Gastroesophageal sphincter (tissue), 4 donors: Measurements from ENCODE around the gene GBE1. TPM values are rescaled to one million over a fixed set of nuclear protein-coding genes. Genes with fewer than 3 reads are reported as not detected.

Experiments
- ATAC-seq: fragments of 150-250 bp; one replicate; pipeline ENCODE4 v1.9.1; 2016; ENCODE audit warnings: mild to moderate bottlenecking, moderate library complexity
- H3K27ac ChIP-seq, 4 donors: fragments of 200-600 bp; sonication (generic) in 3 of 4; 1 replicate in 3 of 4; 2 replicates in 1 of 4; pipeline ENCODE4 v1.5.1; 2016 to 2019
- H3K27me3 ChIP-seq: fragments of 200-600 bp; sonication (generic); one replicate; pipeline ENCODE4 v1.5.1; 2019
- H3K36me3 ChIP-seq, 2 donors: fragments of 200-600 bp; sonication (generic); one replicate each; pipeline ENCODE4 v1.5.1; 2019; ENCODE audit warnings: control low read depth in 1 of 2
- H3K4me1 ChIP-seq, 3 donors: fragments of 200-600 bp; sonication (generic); 1 replicate in 2 of 3; 2 replicates in 1 of 3; pipeline ENCODE4 v1.5.1; 2016 to 2019; ENCODE audit warnings: control low read depth in 2 of 3
- H3K4me3 ChIP-seq, 2 donors: fragments of 200-600 bp; sonication (generic); one replicate each; pipeline ENCODE4 v1.5.1; 2019; ENCODE audit warnings: mild to moderate bottlenecking in 1 of 2, moderate library complexity in 1 of 2
- H3K9me3 ChIP-seq, 3 donors: fragments of 200-600 bp; sonication (generic); one replicate each; pipeline ENCODE4 v1.5.1; 2017 to 2019; ENCODE audit warnings: control low read depth in 2 of 3
- CTCF ChIP-seq, 4 experiments: fragments of 200-600 bp in 2 of 4; fragments of 450-650 bp in 2 of 4; sonication (generic) in 1 of 4; IDR thresholded peaks; one replicate each; pipeline ENCODE4 v1.5.1; 2017 to 2019; ENCODE audit warnings: antibody characterized with exemption in 4 of 4, mild to moderate bottlenecking in 2 of 4, moderate library complexity in 2 of 4
- EP300 ChIP-seq: sonication (generic); formaldehyde crosslinking; IDR thresholded peaks from one replicate; pipeline ENCODE4 v1.6.1; 2017; ENCODE audit warnings: antibody characterized with exemption, mild to moderate bottlenecking
- POLR2A ChIP-seq, 2 donors: fragments of 450-650 bp; IDR thresholded peaks; one replicate each; pipeline ENCODE4 v1.6.1; 2017; ENCODE audit warnings: antibody characterized with exemption in 2 of 2, mild to moderate bottlenecking in 2 of 2, moderate library complexity in 1 of 2
- POLR2AphosphoS5 ChIP-seq: sonication (generic); formaldehyde crosslinking; IDR thresholded peaks from one replicate; pipeline ENCODE4 v1.6.1; 2017; ENCODE audit warnings: antibody characterized with exemption
- WGBS, 2 donors: methylation state at CpG; one replicate each; pipeline ENCODE4 v1.1.5; 2018; ENCODE audit warnings: low coverage in 1 of 2; 5-methylcytosine and 5-hydroxymethylcytosine counted together
- total RNA-seq, 4 donors: library from RNA; depleted of rRNA; stranded (reverse); fragments of >200 nt; gene quantifications; one replicate each; pipeline ENCODE4 v1.1.0, GENCODE V29; 2016

Gene GBE1
- total RNA-seq, result 10 to 100 TPM; 23.3 to 59.4 (median 27.2) TPM

DNA sequence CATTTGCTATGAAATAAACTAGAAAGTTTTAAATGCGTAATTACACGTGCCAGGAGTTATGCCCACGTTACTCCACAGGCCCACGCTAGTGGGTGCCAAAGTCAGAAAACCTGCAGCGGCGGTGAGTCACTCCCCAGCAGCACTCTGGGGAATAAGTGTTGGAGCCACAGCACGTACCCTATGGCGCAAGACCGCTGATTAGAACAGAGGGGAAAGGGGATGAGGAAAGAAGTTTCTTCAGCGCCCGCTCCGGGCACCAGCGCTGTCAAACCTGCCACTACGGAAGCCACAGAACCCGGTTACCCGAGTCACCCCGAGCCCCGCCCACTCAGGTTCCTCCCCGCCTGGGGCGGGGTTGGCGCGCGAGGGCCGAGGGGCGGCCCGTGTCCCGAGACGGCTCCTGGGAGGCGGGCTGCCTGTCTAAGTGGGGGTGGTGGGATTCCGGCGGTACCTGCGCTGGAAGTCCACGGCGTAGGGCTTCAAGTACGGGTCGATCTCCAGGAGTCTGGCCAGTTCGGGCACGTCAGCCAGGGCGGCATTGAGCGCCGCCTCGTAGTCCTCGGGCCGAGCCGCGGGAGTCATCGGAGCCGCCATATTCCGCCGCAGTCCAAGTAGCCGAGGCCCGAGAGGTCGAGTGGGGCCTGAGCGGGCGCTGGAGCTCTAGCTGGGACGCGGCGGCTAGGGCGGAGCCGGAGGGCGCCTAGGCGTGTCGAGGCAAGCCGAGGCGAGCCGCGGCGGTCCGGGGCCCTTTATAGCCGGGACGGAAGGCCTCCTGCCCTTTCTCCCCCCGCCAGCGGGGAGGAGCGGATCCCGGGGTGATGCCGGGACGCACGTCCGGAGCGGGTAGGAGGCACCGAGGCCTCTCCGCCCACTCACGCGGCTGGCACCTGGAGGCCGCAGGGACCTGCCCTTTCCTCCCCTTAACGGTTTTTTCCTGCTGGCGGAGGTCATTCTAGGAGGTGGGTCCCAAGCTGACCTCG, at the start of gene GBE1:
Gene GBE1, minus strand, starts transcription at position 722 of the 980 bp plus-strand sequence. Its CDS starts 128 bp downstream, at position 594.
- no peaks in the 10 kb centered on the region for H3K9me3 ChIP-seq
- peaks cover 6 to 47% (median 15%) of the 10 kb centered on the region in 3 donors for H3K4me1 ChIP-seq
- ATAC-seq, result peak; percentile 92
- TF ChIP-seq CTCF (IDR thresholded peaks at IDR 0.05), result peak in 3 of 4 experiments; percentile 35 to 55 (median 47)
- peak; percentile 54 to 75 for TF ChIP-seq POLR2A (IDR thresholded peaks at IDR 0.05)
- TF ChIP-seq POLR2AphosphoS5, result peak; percentile 95
- peak; percentile 3 for TF ChIP-seq EP300
- no peaks in the 10 kb centered on the region for H3K36me3 ChIP-seq
- peak within 1 kb of the TSS; percentile 43 to 63 for H3K4me3 ChIP-seq
- peak within 1 kb of the TSS; percentile 90 to 99 (median 98) for H3K27ac ChIP-seq
- 0% methylated on average over 7 to 8 of the region's 88 CpGs for whole genome bisulfite sequencing, 2 donors
- no peaks in the 10 kb centered on the region for H3K27me3 ChIP-seq

DNA sequence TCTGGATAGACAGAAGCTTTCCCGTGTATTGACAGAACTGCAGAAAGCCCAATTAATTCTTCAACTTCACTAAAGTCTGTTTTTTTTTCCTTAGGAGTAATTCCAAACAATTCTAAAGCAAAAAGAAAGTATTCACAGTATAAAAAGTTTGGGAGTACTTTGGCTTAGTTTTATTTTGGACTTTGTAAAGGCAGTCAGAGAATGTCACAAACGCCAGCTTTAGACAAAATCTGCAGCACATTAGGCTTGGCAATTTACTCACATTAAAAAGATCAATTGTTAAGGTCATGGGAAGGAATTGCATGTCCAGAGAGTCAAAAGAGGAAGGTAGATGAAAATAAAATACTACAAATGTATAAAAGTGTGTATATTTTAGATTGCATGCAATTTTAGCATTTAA, 47.5 kb upstream of the GBE1 start:
- 37 to 52% methylated on average over 2 of the region's 2 CpGs for WGBS, 2 donors
- H3K36me3 ChIP-seq, result no peaks in the 10 kb centered on the region
- H3K27me3 ChIP-seq, result no peaks in the 10 kb centered on the region
- no peak for TF ChIP-seq EP300
- no peak for TF ChIP-seq CTCF (IDR thresholded peaks at IDR 0.05)
- no peak for TF ChIP-seq POLR2A (IDR thresholded peaks at IDR 0.05)
- TF ChIP-seq POLR2AphosphoS5, result no peak
- no peak overlapping the region for H3K27ac ChIP-seq
- no peak overlapping the region for H3K4me3 ChIP-seq
- no peaks in the 10 kb centered on the region for H3K9me3 ChIP-seq
- no peaks in the 10 kb centered on the region for H3K4me1 ChIP-seq
- ATAC-seq, result no peak

DNA sequence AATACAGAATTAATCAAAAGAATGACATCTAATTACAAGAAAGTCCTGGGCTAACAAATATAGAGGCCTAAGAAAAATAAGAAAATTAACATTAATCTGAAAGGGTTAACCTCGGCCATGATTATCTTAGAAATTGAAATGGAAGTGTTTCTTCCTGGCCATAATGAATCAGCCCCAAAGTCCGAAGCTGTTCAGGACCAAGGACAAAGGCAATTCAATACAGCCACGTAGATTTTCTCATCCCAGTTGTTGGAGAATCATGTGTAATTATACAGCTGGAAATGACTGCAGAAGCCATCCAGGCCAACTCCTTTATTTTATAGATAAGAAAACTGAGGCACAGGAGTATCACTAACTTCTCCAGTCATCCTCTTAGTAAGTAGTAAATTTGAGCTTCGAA, 38.0 kb upstream of the GBE1 start:
- Histone ChIP-seq H3K4me3 (no peak overlapping the region), H3K27ac (no peak overlapping the region), H3K4me1 (no peaks in the 10 kb centered on the region), H3K9me3 (no peaks in the 10 kb centered on the region), H3K36me3 (no peaks in the 10 kb centered on the region), H3K27me3 (no peaks in the 10 kb centered on the region)
- TF ChIP-seq POLR2A (IDR thresholded peaks at IDR 0.05) (no peak), EP300 (no peak), POLR2AphosphoS5 (no peak), CTCF (IDR thresholded peaks at IDR 0.05) (no peak)
- WGBS, 2 donors, result 35 to 48% methylated on average over 4 of the region's 4 CpGs
- ATAC-seq, result no peak

GRCh38 chr3:81793410-81793809, 32.0 kb upstream of the GBE1 start:
- Histone ChIP-seq H3K4me3 (no peak overlapping the region), H3K27ac (no peak overlapping the region), H3K27me3 (no peaks in the 10 kb centered on the region), H3K4me1 (no peaks in the 10 kb centered on the region), H3K36me3 (no peaks in the 10 kb centered on the region), H3K9me3 (no peaks in the 10 kb centered on the region)
- TF ChIP-seq CTCF (IDR thresholded peaks at IDR 0.05) (no peak), EP300 (no peak), POLR2A (IDR thresholded peaks at IDR 0.05) (no peak), POLR2AphosphoS5 (no peak)
- ATAC-seq, result no peak

GRCh38 chr3:81790117-81790516, 28.7 kb upstream of the GBE1 start:
- H3K4me3 ChIP-seq, result no peak overlapping the region
- H3K27ac ChIP-seq, result no peak overlapping the region
- no peak for ATAC-seq
- no peaks in the 10 kb centered on the region for H3K36me3 ChIP-seq
- WGBS, 2 donors, result 37 to 52% methylated on average over 3 of the region's 3 CpGs
- H3K27me3 ChIP-seq, result no peaks in the 10 kb centered on the region
- H3K9me3 ChIP-seq, result no peaks in the 10 kb centered on the region
- H3K4me1 ChIP-seq, result no peaks in the 10 kb centered on the region
- TF ChIP-seq EP300 (no peak), POLR2AphosphoS5 (no peak), POLR2A (IDR thresholded peaks at IDR 0.05) (no peak), CTCF (IDR thresholded peaks at IDR 0.05) (no peak)
